CD14-positive monocyte (primary cell): ENCODE results near the gene EHF. TPM values are rescaled to one million over a fixed set of nuclear protein-coding genes. Genes with fewer than 3 reads are reported as not detected.

ENCODE experiments used
- DNase-seq, 3 donors: peaks; one replicate each; pipeline ENCODE4 v3.0.0-alpha.2; 2011 to 2022
- H2AFZ ChIP-seq: 2 replicates; pipeline ENCODE4 v1.6.0; 2012; ENCODE audit warnings: mild to moderate bottlenecking, low read depth, low read length, inconsistent platforms; ENCODE audit not compliant: insufficient read depth, poor library complexity, severe bottlenecking
- H3K27ac ChIP-seq, 2 donors: 1 replicate in 1 of 2; 2 replicates in 1 of 2; pipeline ENCODE4 v1.5.1; 2012 to 2013; ENCODE audit warnings: low read length in 2 of 2, control low read depth in 1 of 2, inconsistent platforms in 1 of 2, low read depth in 1 of 2, mild to moderate bottlenecking in 1 of 2
- H3K27me3 ChIP-seq, 2 donors: one replicate each; pipeline versions ENCODE4 v1.6.0 to v1.6.1; 2011 to 2013; ENCODE audit warnings: low read length in 2 of 2; ENCODE audit not compliant: control insufficient read depth in 2 of 2, insufficient read depth in 2 of 2
- H3K36me3 ChIP-seq, 2 donors: replicated peaks in 1 of 2; 1 replicate in 1 of 2; 2 replicates in 1 of 2; pipeline versions ENCODE4 v1.5.1 to v1.6.1; 2012 to 2013; ENCODE audit warnings: low read length in 2 of 2, control low read depth in 1 of 2, inconsistent platforms in 1 of 2, mild to moderate bottlenecking in 1 of 2; ENCODE audit not compliant: insufficient read depth in 2 of 2, control insufficient read depth in 1 of 2
- H3K4me1 ChIP-seq, 2 donors: 1 replicate in 1 of 2; 2 replicates in 1 of 2; pipeline versions ENCODE4 v1.5.1 to v1.6.1; 2012 to 2013; ENCODE audit warnings: low read length in 2 of 2, control low read depth in 1 of 2, inconsistent platforms in 1 of 2, mild to moderate bottlenecking in 1 of 2, moderate library complexity in 1 of 2; ENCODE audit not compliant: insufficient read depth in 2 of 2, control insufficient read depth in 1 of 2
- H3K4me2 ChIP-seq: replicated peaks from 2 replicates; pipeline ENCODE3; 2012; ENCODE audit warnings: low read length, moderate library complexity, mild to moderate bottlenecking; ENCODE audit not compliant: poor library complexity, severe bottlenecking; ENCODE audit errors: extremely low read depth
- H3K4me3 ChIP-seq, 3 experiments: fragments of 200-600 bp in 1 of 3; sonication (generic) in 1 of 3; replicated peaks in 1 of 3; 1 replicate in 2 of 3; 2 replicates in 1 of 3; pipeline ENCODE4 v1.5.1; 2011 to 2013; ENCODE audit warnings: low read length in 3 of 3, mild to moderate bottlenecking in 3 of 3, control low read depth in 2 of 3, low read depth in 2 of 3, inconsistent platforms in 1 of 3, moderate library complexity in 1 of 3
- H3K79me2 ChIP-seq: 2 replicates; pipeline ENCODE4 v1.6.0; 2012; ENCODE audit warnings: mild to moderate bottlenecking, control low read depth, inconsistent platforms, low read length, moderate library complexity; ENCODE audit not compliant: insufficient read depth
- H3K9ac ChIP-seq: 2 replicates; pipeline ENCODE4 v1.6.0; 2017; ENCODE audit warnings: low read length, mild to moderate bottlenecking; ENCODE audit not compliant: insufficient read depth, poor library complexity, severe bottlenecking
- H3K9me3 ChIP-seq, 2 donors: replicated peaks in 1 of 2; 1 replicate in 1 of 2; 2 replicates in 1 of 2; pipeline versions ENCODE4 v1.5.1 to v1.6.1; 2012 to 2013; ENCODE audit warnings: low read length in 2 of 2, control low read depth in 1 of 2; ENCODE audit not compliant: control insufficient read depth in 1 of 2, insufficient read depth in 1 of 2
- H4K20me1 ChIP-seq: 2 replicates; pipeline ENCODE4 v1.6.0; 2012; ENCODE audit warnings: mild to moderate bottlenecking, low read length, control low read depth, moderate library complexity; ENCODE audit not compliant: insufficient read depth
- H3K27ac Mint-ChIP-seq, 7 donors: one replicate each; pipeline ENCODE4 v1.8.0; 2020; ENCODE audit warnings: mild to moderate bottlenecking in 7 of 7, mixed read lengths in 7 of 7, moderate library complexity in 6 of 7, inconsistent platforms in 2 of 7
- H3K27me3 Mint-ChIP-seq, 3 donors: one replicate each; pipeline ENCODE4 v1.8.0; 2021 to 2022; ENCODE audit warnings: low read depth in 3 of 3, mild to moderate bottlenecking in 3 of 3, mixed read lengths in 3 of 3, moderate library complexity in 3 of 3, inconsistent platforms in 1 of 3
- H3K36me3 Mint-ChIP-seq, 2 donors: one replicate each; pipeline ENCODE4 v1.8.0; 2020; ENCODE audit warnings: mixed read lengths in 2 of 2, inconsistent platforms in 1 of 2, mild to moderate bottlenecking in 1 of 2
- H3K4me1 Mint-ChIP-seq: one replicate; pipeline ENCODE4 v1.8.0; 2020; ENCODE audit warnings: mild to moderate bottlenecking, mixed read lengths
- H3K4me3 Mint-ChIP-seq, 2 donors: one replicate each; pipeline ENCODE4 v1.8.0; 2020; ENCODE audit warnings: mild to moderate bottlenecking in 2 of 2, mixed read lengths in 2 of 2, moderate library complexity in 1 of 2
- H3K9me3 Mint-ChIP-seq, 7 donors: one replicate each; pipeline ENCODE4 v1.8.0; 2020 to 2022; ENCODE audit warnings: mixed read lengths in 7 of 7, mild to moderate bottlenecking in 6 of 7, moderate library complexity in 6 of 7, inconsistent platforms in 2 of 7
- WGBS: methylation state at CpG from one replicate; pipeline ENCODE4 v1.1.5; 2013; ENCODE audit warnings: missing lambda C conversion rate; ENCODE audit not compliant: insufficient coverage; 5-methylcytosine and 5-hydroxymethylcytosine counted together
- intact Hi-C, 2 donors: fragments of 100-400 bp; cut with micrococcal nuclease; formaldehyde crosslinking; loops; one replicate each; pipeline versions ENCODE4 v1.15.0 to v1.15.1; 2023
- polyA plus RNA-seq, 3 donors: library from polyadenylated mRNA; depleted of rRNA in 1 of 3; unstranded in 2 of 3; stranded (reverse) in 1 of 3; fragments of 300-500 nt in 2 of 3; fragments of >200 nt in 1 of 3; fragmentation: Illumina TruSeq in 2 of 3; gene quantifications; 1 replicate in 2 of 3; 2 replicates in 1 of 3; pipeline ENCODE4 v1.2.3, GENCODE V29; 2012 to 2021
- TF ChIP-seq, protein P1 (sequence below): fragments of 200-600 bp; IDR thresholded peaks from one replicate; pipeline ENCODE4 v1.8.0; 2022; ENCODE audit warnings: antibody characterized with exemption, mild to moderate bottlenecking

The EHF gene
- polyA plus RNA-seq, 3 donors: 0.17 to 0.21 TPM; not detected in 1

DNA sequence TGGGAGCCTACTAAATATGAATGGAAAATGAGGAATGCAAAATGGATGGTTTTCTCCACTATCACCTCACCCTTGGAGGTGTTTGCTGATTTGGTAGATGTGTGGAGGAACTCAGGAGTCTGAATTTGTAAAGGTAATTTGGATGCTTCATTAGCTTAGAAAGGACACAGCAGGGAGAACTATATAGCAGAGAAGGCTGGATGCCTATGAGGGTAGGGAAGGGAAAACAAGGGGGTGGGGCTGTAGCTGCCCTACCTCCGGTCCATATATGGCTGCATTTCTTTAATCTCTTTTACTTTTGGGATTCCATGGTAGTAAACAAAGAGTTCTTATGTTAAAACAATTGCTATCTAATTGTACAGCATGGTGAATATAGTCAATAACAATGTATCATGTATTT, 4.8 kb upstream of the EHF start:
- Mint-ChIP-seq H3K9me3 (peaks cover 0 to 3% (median 0%) of the 10 kb centered on the region in 7 donors), H3K27me3 (peaks cover 0 to 2% (median 0%) of the 10 kb centered on the region in 3 donors), H3K27ac (no peak overlapping the region), H3K4me3 (no peak overlapping the region), H3K4me1 (peaks cover 57% of the 10 kb centered on the region), H3K36me3 (peaks cover 0 to 2% of the 10 kb centered on the region in 2 donors)
- peaks cover 46 to 55% of the 10 kb centered on the region in 2 donors for H3K4me1 ChIP-seq
- H3K4me2 ChIP-seq: no peak overlapping the region
- TF ChIP-seq, protein P1, sequence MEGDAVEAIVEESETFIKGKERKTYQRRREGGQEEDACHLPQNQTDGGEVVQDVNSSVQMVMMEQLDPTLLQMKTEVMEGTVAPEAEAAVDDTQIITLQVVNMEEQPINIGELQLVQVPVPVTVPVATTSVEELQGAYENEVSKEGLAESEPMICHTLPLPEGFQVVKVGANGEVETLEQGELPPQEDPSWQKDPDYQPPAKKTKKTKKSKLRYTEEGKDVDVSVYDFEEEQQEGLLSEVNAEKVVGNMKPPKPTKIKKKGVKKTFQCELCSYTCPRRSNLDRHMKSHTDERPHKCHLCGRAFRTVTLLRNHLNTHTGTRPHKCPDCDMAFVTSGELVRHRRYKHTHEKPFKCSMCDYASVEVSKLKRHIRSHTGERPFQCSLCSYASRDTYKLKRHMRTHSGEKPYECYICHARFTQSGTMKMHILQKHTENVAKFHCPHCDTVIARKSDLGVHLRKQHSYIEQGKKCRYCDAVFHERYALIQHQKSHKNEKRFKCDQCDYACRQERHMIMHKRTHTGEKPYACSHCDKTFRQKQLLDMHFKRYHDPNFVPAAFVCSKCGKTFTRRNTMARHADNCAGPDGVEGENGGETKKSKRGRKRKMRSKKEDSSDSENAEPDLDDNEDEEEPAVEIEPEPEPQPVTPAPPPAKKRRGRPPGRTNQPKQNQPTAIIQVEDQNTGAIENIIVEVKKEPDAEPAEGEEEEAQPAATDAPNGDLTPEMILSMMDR: no peak
- H3K9ac ChIP-seq: no peak overlapping the region
- no peaks in the 10 kb centered on the region for H4K20me1 ChIP-seq
- no peak overlapping the region for H2AFZ ChIP-seq
- no peaks in the 10 kb centered on the region for H3K9me3 ChIP-seq
- no peaks in the 10 kb centered on the region for H3K36me3 ChIP-seq
- H3K27ac ChIP-seq: no peak overlapping the region
- H3K27me3 ChIP-seq: no peaks in the 10 kb centered on the region
- H3K79me2 ChIP-seq: no peaks in the 10 kb centered on the region
- no CpG with 5 or more reads among the region's 1 CpG for WGBS
- DNase-seq: no peak
- intact Hi-C loops: no loop called here
- H3K4me3 ChIP-seq: no peak overlapping the region

DNA sequence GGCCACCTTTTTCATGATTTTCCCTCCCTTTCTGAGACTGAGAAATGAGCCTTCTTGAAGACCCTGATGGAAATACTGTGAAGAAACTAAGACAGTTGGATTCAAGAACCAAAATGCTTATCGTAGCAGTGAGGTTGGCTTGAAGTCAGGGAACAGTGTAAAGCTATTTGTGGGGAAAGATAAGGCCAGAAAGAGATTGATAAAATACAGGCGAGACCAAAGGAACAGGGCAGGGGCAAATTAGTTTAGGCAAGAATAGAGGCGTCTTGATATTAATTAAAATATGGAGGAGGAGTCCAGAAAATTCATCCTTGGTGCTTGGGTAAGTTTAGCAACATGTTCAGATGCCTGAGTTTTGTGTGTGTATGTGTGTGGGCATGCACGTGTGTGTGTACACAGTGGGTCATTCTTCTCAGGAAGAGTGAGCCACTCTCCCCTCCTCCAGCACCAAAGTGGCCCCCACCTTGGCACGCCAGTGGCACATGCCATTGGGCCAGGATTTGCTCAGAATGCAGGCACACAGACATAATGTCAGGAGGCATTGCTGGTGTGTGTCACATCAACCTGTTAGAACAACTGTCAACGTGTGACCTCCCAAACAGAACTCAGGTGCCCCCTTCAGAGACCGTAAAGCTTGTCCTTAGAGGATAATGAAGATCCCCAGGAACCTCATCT, 3.9 kb upstream of the EHF start:
- TF ChIP-seq, protein P1: no peak
- Mint-ChIP-seq H3K9me3 (peaks cover 0 to 2% (median 2%) of the 10 kb centered on the region in 7 donors), H3K36me3 (peaks cover 0 to 2% of the 10 kb centered on the region in 2 donors), H3K27ac (no peak overlapping the region), H3K4me3 (no peak overlapping the region), H3K4me1 (peaks cover 63% of the 10 kb centered on the region), H3K27me3 (peaks cover 0 to 2% (median 0%) of the 10 kb centered on the region in 3 donors)
- Histone ChIP-seq H3K36me3 (no peaks in the 10 kb centered on the region), H3K4me3 (no peak overlapping the region), H3K9ac (no peak overlapping the region), H2AFZ (no peak overlapping the region), H3K27ac (no peak overlapping the region), H3K9me3 (no peaks in the 10 kb centered on the region), H3K4me1 (peaks cover 50 to 60% of the 10 kb centered on the region in 2 donors), H3K79me2 (no peaks in the 10 kb centered on the region), H3K4me2 (no peak overlapping the region), H4K20me1 (no peaks in the 10 kb centered on the region), H3K27me3 (no peaks in the 10 kb centered on the region)
- intact Hi-C loops: no loop called here
- WGBS: 100% methylated on average over 3 of the region's 7 CpGs
- DNase-seq: no peak
